Immature natural killer cell (primary cell): ENCODE data around the gene DSCAM. TPM values are rescaled to one million over a fixed set of nuclear protein-coding genes. Genes with fewer than 3 reads are reported as not detected.

Experiments used
- DNase-seq, 3 donors: peaks; one replicate each; pipeline ENCODE4 v3.0.0; 2022; ENCODE audit warnings: mixed read lengths in 1 of 3
- H3K27ac Mint-ChIP-seq, 6 donors: one replicate each; pipeline ENCODE4 v1.8.0; 2020; ENCODE audit warnings: mixed read lengths in 6 of 6, mild to moderate bottlenecking in 5 of 6, inconsistent platforms in 4 of 6, moderate library complexity in 3 of 6
- H3K27me3 Mint-ChIP-seq, 3 donors: one replicate each; pipeline ENCODE4 v1.8.0; 2020 to 2021; ENCODE audit warnings: low read depth in 3 of 3, mild to moderate bottlenecking in 3 of 3, mixed read lengths in 3 of 3, moderate library complexity in 3 of 3, inconsistent platforms in 1 of 3
- H3K36me3 Mint-ChIP-seq, 3 donors: one replicate each; pipeline ENCODE4 v1.8.0; 2020; ENCODE audit warnings: mixed read lengths in 3 of 3, inconsistent platforms in 2 of 3, mild to moderate bottlenecking in 2 of 3
- H3K4me1 Mint-ChIP-seq, 2 donors: one replicate each; pipeline ENCODE4 v1.8.0; 2020; ENCODE audit warnings: inconsistent platforms in 2 of 2, mild to moderate bottlenecking in 2 of 2, mixed read lengths in 2 of 2, moderate library complexity in 1 of 2
- H3K4me3 Mint-ChIP-seq, 5 donors: one replicate each; pipeline ENCODE4 v1.8.0; 2020; ENCODE audit warnings: mild to moderate bottlenecking in 5 of 5, mixed read lengths in 5 of 5, inconsistent platforms in 3 of 5, moderate library complexity in 3 of 5
- H3K9me3 Mint-ChIP-seq, 6 donors: one replicate each; pipeline ENCODE4 v1.8.0; 2020; ENCODE audit warnings: mild to moderate bottlenecking in 6 of 6, mixed read lengths in 6 of 6, inconsistent platforms in 4 of 6, moderate library complexity in 3 of 6
- polyA plus RNA-seq, 3 donors: library from polyadenylated mRNA; unstranded; fragments of 300-500 nt; fragmentation: Illumina TruSeq; gene quantifications; one replicate each; pipeline ENCODE4 v1.2.3, GENCODE V29; 2021

Gene DSCAM
- polyA plus RNA-seq, 3 donors from 2014 or later = not detected

DNA sequence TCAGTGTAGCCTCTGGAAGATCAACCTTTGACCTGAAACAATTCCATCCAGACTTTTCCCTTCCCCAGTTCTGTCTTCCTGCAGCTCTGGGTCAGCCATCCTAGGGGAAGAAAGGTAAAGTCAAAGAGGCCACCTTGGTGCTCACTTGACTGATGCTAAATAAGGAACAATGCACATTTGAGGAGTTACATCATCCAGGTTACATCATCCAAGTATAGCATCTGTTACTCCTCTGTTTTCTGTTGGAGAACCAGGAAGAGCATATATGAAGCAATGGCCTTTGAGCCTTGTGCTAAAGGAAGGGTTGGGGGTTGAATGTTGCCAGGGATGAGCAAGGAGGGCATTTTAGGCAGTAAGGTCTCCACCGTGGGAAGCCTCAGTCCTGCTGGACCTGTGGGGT is 3.1 kb upstream of the DSCAM start:
- no peak overlapping the region for H3K4me3 Mint-ChIP-seq
- H3K4me1 Mint-ChIP-seq = no peaks in the 10 kb centered on the region
- no peaks in the 10 kb centered on the region for H3K36me3 Mint-ChIP-seq
- H3K27me3 Mint-ChIP-seq = peaks cover 5 to 13% (median 10%) of the 10 kb centered on the region in 3 donors
- H3K9me3 Mint-ChIP-seq = peaks cover 0 to 5% (median 2%) of the 10 kb centered on the region in 6 donors
- H3K27ac Mint-ChIP-seq = no peak overlapping the region
- DNase-seq = no peak

DNA sequence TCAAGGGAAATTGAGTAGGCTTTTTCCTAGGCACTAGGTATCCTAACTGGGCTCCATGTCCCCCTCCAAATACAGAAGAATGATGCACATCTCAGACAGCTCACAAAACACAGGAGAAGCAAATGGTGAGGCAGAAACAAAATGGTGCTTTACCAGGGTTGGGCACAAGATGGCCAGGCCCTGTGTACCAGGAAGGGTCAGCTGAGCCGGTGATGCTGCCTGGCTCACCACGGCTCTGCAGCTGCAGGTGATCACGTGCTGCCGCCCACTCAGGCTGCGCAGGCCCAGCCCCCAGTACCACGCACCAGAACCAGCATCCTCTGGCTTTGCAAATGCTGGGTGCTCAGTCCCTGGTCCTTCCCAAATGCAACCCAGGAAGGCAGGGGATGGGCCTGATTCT is 993 bp upstream of the DSCAM start:
- Mint-ChIP-seq H3K27me3 (peaks cover 5 to 11% (median 10%) of the 10 kb centered on the region in 3 donors), H3K27ac (no peak overlapping the region), H3K9me3 (peaks cover 0 to 5% (median under 1%) of the 10 kb centered on the region in 6 donors), H3K4me1 (no peaks in the 10 kb centered on the region), H3K36me3 (no peaks in the 10 kb centered on the region), H3K4me3 (no peak overlapping the region)
- DNase-seq = no peak

DNA sequence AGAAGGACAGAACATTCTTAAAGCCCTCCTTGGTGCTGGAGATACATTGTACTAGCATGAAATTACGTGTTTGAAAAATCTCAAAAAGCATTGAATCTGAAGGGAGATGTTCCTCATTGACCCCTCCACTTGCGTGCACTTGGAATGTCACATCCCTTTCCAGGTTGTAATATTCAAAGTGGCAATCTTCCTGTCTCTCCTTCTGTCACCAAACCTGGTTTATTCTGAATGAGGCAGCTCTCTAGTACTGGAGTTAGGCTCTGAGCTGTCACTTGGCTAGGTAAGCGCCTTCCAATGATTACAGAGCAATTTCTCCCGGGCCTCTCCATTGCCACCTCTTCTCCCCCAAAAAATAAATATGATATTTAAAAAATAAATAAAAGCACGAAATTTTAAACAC is 855 bp downstream of the DSCAM start:
- H3K9me3 Mint-ChIP-seq = peaks cover 0 to 6% (median 2%) of the 10 kb centered on the region in 6 donors
- H3K4me3 Mint-ChIP-seq = no peak overlapping the region

DNA sequence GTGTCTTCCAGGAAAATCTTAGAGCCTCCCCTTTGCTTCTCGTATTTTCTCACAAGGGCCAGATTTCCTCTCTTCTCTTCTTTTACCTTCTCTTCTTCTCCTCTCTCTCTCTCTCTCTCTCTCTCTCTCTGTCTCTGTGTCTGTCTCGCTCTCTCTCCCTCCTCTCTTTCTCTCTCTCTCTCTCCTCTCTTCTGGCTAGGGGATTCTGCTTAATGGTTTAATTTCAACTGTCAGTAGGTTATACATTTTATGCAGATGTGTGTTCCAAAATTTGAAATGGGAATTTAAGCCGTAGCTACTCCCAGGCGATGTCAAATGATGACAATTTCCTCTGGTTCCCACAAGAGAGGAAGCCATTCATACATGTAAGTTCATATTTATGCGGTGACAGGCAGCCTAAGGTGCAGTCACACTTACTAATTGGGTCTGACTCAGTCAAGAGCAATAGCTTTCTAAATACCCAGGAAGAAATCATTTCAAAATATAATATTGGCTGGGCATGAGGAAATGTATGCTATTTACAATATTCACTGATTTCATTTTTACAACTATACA is 1.4 kb downstream of the DSCAM start:
- no peaks in the 10 kb centered on the region for H3K36me3 Mint-ChIP-seq
- H3K27ac Mint-ChIP-seq = no peak overlapping the region
- H3K4me3 Mint-ChIP-seq = no peak overlapping the region
- H3K9me3 Mint-ChIP-seq = peaks cover 0 to 7% (median 3%) of the 10 kb centered on the region in 6 donors
- no peak for DNase-seq
- peaks cover 10 to 19% (median 11%) of the 10 kb centered on the region in 3 donors for H3K27me3 Mint-ChIP-seq
- H3K4me1 Mint-ChIP-seq = no peaks in the 10 kb centered on the region

More for the DNA sequence above, 855 bp downstream of the DSCAM start:
- Mint-ChIP-seq H3K36me3 (no peaks in the 10 kb centered on the region), H3K27ac (no peak overlapping the region), H3K4me1 (no peaks in the 10 kb centered on the region), H3K27me3 (peaks cover 7 to 15% (median 10%) of the 10 kb centered on the region in 3 donors)
- DNase-seq = no peak

DNA sequence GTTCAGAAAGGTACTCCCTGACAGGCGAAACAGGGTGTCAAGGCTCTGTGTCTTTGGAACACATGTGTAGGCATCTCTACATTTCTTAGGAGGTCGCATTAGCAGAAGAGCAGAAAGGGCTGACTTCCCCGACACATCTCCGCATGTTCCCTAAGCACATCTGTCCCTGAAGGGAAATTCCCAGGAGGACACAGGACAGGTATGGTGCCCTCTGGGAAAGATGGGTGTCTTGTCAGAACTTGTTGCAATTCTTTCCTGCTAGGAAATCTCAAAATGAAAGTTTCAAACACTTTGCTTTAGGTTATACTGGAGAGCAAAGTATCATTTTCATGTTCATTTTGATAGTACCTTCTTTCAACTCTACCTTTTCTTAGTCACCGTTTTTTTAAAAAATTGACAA is 2.0 kb downstream of the DSCAM start:
- H3K27ac Mint-ChIP-seq = no peak overlapping the region
- DNase-seq = no peak
- H3K36me3 Mint-ChIP-seq = no peaks in the 10 kb centered on the region
- H3K4me1 Mint-ChIP-seq = no peaks in the 10 kb centered on the region
- H3K4me3 Mint-ChIP-seq = no peak overlapping the region
- peaks cover 0 to 9% (median 3%) of the 10 kb centered on the region in 6 donors for H3K9me3 Mint-ChIP-seq
- H3K27me3 Mint-ChIP-seq = peaks cover 10 to 24% (median 11%) of the 10 kb centered on the region in 3 donors

DNA sequence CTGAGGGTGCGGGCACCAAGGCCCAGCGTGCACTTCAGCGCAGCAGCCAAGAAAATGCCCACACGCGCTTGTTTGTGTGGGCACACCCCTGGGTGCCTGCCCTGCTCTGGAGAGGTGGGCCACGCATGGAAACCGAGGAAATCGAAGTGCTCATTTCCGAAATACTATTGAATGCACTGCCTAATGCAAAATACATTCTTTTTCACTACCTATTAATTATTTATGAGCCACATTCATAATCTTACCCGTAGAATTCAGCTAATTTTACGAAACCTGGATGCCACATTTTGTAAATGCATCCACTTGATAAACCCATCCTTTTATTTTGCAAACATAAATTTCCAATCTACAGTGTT is 4.8 kb downstream of the DSCAM start:
- Mint-ChIP-seq H3K4me1 (no peaks in the 10 kb centered on the region), H3K27ac (no peak overlapping the region), H3K27me3 (peaks cover 8 to 17% (median 8%) of the 10 kb centered on the region in 3 donors), H3K9me3 (peaks cover 0 to 9% (median 2%) of the 10 kb centered on the region in 6 donors), H3K36me3 (no peaks in the 10 kb centered on the region), H3K4me3 (peak overlapping the region in 1 of 5 donors; percentile 6)
- DNase-seq = no peak

DNA sequence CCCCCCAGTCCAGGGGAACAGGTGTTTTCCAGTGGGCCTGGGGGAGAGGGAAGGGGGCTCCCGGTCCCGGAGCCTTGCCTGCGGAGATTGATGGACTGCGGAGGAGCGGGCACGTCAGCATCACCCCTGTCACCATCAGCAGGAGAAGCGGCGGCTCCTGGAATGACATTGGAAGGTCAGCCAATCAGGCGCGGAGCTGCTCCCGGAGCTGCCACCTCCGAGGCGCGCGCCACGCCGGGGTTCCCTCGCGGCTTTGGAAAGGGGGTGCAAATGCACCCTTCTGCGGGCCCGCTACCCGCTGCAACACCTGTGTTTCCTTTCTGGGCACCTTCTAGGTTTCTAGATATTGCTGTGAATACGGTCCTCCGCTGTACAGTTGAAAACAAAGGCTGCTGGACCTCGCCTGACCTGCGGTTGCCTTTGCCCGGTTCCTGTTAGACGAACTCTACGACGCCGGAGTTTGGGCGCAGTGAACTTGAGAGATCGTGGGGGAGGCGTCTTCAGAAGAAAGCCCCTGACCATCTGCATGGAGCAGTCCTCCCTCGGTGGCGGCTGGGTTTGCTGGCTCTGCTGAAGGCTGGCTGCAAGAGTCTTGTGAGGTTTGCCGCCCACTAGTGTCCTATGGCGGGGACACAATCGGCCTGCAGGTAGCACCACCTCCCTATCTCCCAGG is 5.3 kb downstream of the DSCAM start:
- Mint-ChIP-seq H3K4me1 (no peaks in the 10 kb centered on the region), H3K27me3 (peaks cover 6 to 16% (median 8%) of the 10 kb centered on the region in 3 donors), H3K36me3 (no peaks in the 10 kb centered on the region), H3K27ac (no peak overlapping the region), H3K4me3 (no peak overlapping the region), H3K9me3 (peaks cover 0 to 9% (median 2%) of the 10 kb centered on the region in 6 donors)
- DNase-seq = no peak

DNA sequence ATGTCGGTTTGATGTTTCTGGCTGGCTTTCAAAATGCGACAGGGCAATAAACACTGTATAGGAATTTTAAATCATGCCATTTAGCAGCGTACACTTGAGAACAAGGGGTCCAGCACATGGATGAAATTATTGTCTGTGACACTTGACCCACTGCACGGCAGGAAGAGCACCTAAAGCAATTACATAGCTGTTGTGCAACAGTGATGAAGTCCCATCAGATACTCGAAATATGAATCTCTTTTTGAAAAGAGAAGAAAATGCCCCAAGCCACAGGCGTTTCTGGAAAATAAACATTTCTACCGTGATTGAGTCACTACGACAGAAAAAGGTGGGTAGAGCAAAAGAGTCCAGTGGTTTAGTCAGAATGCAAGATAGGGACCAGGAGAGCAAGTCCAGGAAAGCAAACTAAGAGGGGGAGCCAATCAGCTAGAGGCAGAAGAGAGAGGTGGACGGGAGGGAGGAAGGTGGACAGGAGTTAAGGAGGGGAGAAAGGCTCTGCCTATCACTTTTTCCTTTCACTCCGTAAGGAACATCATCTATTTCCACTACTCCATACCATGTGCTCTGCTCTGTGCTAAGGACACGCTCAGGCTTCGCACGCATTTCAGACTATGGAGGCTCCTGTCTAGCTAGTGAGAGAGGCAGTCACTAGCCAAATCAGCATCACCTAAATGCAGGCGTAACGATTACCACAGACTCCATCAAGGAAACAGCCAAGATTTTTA is 6.4 kb downstream of the DSCAM start:
- no peak for DNase-seq
- no peaks in the 10 kb centered on the region for H3K4me1 Mint-ChIP-seq
- no peaks in the 10 kb centered on the region for H3K36me3 Mint-ChIP-seq
- H3K9me3 Mint-ChIP-seq = peaks cover 0 to 9% (median 2%) of the 10 kb centered on the region in 6 donors
- no peak overlapping the region for H3K27ac Mint-ChIP-seq
- H3K4me3 Mint-ChIP-seq = no peak overlapping the region
- H3K27me3 Mint-ChIP-seq = peaks cover 7 to 16% (median 7%) of the 10 kb centered on the region in 3 donors

DNA sequence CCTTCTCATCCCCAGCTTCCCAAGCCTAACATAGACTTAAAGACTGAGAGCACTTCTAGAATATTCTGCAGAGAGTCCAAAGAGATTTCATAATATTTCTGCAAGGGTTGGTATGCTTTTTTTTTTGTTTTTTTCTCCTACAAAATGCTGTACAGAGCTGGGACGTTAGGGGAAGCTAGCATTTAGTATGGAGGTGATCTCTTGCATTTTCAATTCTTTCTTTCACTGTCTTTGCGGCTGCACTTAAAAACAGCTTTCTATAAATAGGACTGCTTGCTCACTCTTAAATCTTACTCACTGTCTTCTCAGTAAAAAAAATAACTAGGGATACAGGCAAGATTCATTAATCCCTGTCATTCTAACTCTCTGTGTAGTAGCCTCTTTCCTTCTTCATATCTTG is 7.4 kb downstream of the DSCAM start:
- DNase-seq = no peak
- Mint-ChIP-seq H3K4me1 (no peaks in the 10 kb centered on the region), H3K36me3 (no peaks in the 10 kb centered on the region), H3K27me3 (peaks cover 4 to 14% (median 7%) of the 10 kb centered on the region in 3 donors), H3K27ac (no peak overlapping the region), H3K4me3 (no peak overlapping the region), H3K9me3 (peaks cover 0 to 8% (median 2%) of the 10 kb centered on the region in 6 donors)

DNA sequence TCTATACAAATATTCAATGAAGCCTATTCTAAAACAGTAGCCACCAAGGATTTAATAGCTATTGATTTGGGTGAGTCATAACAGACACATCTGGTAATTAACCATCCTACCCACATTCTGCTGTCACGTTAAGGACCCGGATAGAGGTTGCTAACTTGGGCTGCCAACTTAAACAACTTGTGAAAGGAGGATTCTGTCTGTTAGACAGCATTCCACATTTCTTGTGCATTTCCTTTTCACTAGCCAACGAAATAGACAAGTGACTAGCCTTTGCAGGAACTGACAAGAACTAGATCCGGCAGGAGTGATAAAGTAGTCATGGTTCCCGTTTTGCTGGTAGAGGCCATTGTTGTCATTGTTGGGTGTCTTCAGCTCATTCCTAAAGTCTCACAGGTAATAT is 9.5 kb downstream of the DSCAM start:
- no peak overlapping the region for H3K27ac Mint-ChIP-seq

DNA sequence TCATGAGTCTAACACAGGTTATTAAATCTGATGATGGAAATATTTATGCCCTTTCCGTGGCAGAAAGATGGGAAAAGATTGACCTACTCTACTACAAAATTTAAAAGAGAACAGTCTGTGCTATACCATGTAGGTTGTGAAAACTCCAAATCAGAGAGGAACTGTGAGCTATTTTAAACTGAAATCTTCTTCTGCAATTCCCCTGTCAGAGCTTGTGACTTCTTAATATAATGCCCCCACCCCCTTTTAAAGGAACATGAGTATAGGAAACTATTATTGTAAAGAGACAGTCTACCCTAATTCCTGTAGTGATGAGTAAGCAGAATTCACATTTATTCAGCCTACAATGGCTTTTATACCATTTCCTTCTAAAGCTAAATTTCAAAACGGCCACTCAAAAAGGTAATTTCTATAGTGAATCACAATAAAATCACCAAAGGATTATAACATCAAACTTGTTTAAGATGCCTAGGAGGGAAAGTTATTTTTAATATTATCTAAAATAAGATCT is 11.7 kb downstream of the DSCAM start:
- Mint-ChIP-seq H3K36me3 (no peaks in the 10 kb centered on the region), H3K9me3 (peaks cover 0 to 6% (median under 1%) of the 10 kb centered on the region in 6 donors), H3K4me1 (no peaks in the 10 kb centered on the region), H3K27me3 (peaks cover 3 to 4% (median 3%) of the 10 kb centered on the region in 3 donors), H3K27ac (no peak overlapping the region), H3K4me3 (no peak overlapping the region)
- no peak for DNase-seq

More for the DNA sequence above, 9.5 kb downstream of the DSCAM start:
- Mint-ChIP-seq H3K4me1 (no peaks in the 10 kb centered on the region), H3K4me3 (no peak overlapping the region), H3K27me3 (peaks cover 4 to 14% (median 8%) of the 10 kb centered on the region in 3 donors), H3K9me3 (peaks cover 0 to 9% (median 2%) of the 10 kb centered on the region in 6 donors), H3K36me3 (no peaks in the 10 kb centered on the region)
- no peak for DNase-seq

DNA sequence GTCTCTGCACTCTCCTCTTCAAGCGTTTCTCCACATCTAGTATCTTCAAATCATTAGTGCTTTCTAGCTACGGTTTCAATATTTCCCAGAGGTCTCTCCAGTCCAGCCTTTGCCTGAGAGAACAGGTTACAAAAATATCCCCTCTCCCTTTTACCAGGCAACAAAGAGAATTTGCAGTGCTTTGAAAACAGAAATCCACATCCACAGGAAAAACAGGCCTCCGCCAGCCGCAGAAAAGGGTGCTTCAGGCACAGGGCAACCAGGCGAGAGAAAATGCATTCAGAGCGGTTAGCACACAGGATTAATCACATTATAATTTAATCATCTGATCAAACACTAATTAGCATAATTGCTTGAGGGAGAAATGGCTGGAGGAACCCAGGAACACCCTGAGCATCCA is 13.8 kb downstream of the DSCAM start:
- Mint-ChIP-seq H3K4me3 (no peak overlapping the region), H3K9me3 (peaks cover 0 to 6% (median 0%) of the 10 kb centered on the region in 6 donors), H3K36me3 (no peaks in the 10 kb centered on the region), H3K4me1 (peaks cover 0 to 4% of the 10 kb centered on the region in 2 donors), H3K27ac (no peak overlapping the region), H3K27me3 (peaks cover 2 to 4% (median 3%) of the 10 kb centered on the region in 3 donors)
- DNase-seq = no peak

DNA sequence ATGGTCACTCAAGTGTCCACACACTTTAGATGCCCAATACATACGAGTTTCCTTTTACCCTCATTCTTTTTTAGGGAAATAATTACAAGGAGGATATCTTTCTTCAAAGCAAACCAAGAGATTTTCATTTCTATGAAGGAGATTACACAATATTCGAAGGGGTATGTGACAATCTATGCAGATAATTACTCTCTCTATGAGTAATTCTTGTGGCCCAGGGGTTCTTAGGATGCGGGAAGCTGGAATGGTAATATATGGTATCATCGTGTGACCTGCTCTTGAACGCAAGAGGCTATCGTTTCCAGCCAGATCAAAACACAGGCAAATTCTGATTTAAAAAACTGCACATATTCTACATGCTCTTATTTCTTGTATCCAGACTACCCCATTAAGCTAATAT is 14.6 kb downstream of the DSCAM start:
- Mint-ChIP-seq H3K36me3 (no peaks in the 10 kb centered on the region), H3K4me1 (peaks cover 0 to 4% of the 10 kb centered on the region in 2 donors), H3K27me3 (peaks cover 0 to 3% (median 2%) of the 10 kb centered on the region in 3 donors), H3K4me3 (no peak overlapping the region), H3K27ac (no peak overlapping the region), H3K9me3 (peaks cover 0 to 6% (median 0%) of the 10 kb centered on the region in 6 donors)
- no peak for DNase-seq

DNA sequence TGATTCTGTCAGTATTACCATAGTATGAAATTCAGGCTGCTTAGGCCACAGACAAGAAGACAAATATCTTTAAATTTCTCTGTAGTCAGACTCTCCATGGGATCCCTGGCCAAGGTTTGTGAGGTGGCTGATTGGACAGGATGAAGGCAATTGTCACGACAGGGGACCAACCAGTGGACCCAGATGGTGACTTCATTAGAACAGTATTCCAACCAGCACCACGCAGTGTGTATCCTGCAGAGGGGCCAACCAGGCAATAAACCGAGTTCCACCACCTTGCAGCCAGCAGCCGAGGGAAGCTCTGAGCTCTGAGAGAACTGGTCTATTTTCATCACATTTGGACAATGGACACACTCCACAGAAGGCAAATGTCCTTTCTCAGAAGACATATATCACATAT is 16.1 kb downstream of the DSCAM start:
- Mint-ChIP-seq H3K4me3 (no peak overlapping the region), H3K36me3 (no peaks in the 10 kb centered on the region), H3K27me3 (peaks cover 0 to 2% (median 1%) of the 10 kb centered on the region in 3 donors), H3K27ac (no peak overlapping the region), H3K9me3 (peaks cover 0 to 10% (median 6%) of the 10 kb centered on the region in 6 donors), H3K4me1 (peaks cover 0 to 4% of the 10 kb centered on the region in 2 donors)
- DNase-seq = no peak
